H1 (cell line): ENCODE data around the gene RASD2. TPM values are rescaled to one million over a fixed set of nuclear protein-coding genes. Genes with fewer than 3 reads are reported as not detected.

Experiments used
- EZH2 ChIP-seq: fragments of 200-600 bp; sonication (generic); IDR thresholded peaks from 2 replicates; pipeline ENCODE4 v1.7.1; 2012; ENCODE audit warnings: low read depth, mild to moderate bottlenecking, moderate library complexity, low read length, inconsistent platforms; ENCODE audit not compliant: severe bottlenecking
- FOSL1 ChIP-seq: IDR thresholded peaks from 2 replicates; pipeline ENCODE4 v1.6.1; 2011; ENCODE audit warnings: mild to moderate bottlenecking, low read depth, low read length, moderate library complexity; ENCODE audit not compliant: insufficient read depth
- KDM1A ChIP-seq: fragments of 200-600, 300-600 bp; sonication (generic); IDR thresholded peaks from 2 replicates; pipeline ENCODE4 v1.7.1; 2016; ENCODE audit warnings: mild to moderate bottlenecking, low read length, borderline replicate concordance
- RNF2 ChIP-seq: fragments of 200-900, 300-1000 bp; sonication (generic); IDR thresholded peaks from 2 replicates; pipeline ENCODE4 v1.7.1; 2016; ENCODE audit warnings: borderline replicate concordance, low read depth, mild to moderate bottlenecking, antibody characterized with exemption, low read length; ENCODE audit not compliant: poor library complexity, severe bottlenecking; ENCODE audit errors: missing control alignments
- polyA plus RNA-seq, 7 experiments: library from polyadenylated mRNA; depleted of rRNA in 3 of 7; stranded (reverse) in 5 of 7; unstranded in 2 of 7; fragments of >200 nt in 5 of 7; fragments of 200-250 nt in 2 of 7; gene quantifications; 1 replicate in 5 of 7; 2 replicates in 1 of 7; 4 replicates in 1 of 7; pipeline versions ENCODE4 v1.2.1 to v1.2.3, GENCODE V29; 2011 to 2013; ENCODE audit warnings: missing spikeins in 2 of 7, mixed read lengths in 2 of 7
- total RNA-seq: library from RNA; stranded (reverse); fragmentation: NEBNext Ultra II Directional; extraction: Animal tissue kit (Norgen Biotek cat#: 25700); gene quantifications from 2 replicates; pipeline ENCODE4 v1.2.1, GENCODE V29; 2021

RASD2 gene
- total and polyA plus RNA-seq, 2 of the 8 experiments (the other 6 are each of a cell fraction or from before 2014, with no cell fraction given): 1.9 to 5.1 TPM

- no peak for TF ChIP-seq FOSL1
- TF ChIP-seq RNF2: no peak
- no peak for TF ChIP-seq EZH2
- no peak for TF ChIP-seq KDM1A
- TF ChIP-seq, all 59 proteins: peak for 0
These were observed 16.0 kb downstream of the RASD2 start (continued) for GRCh38 chr22:35556666-35557065.
